ENCODE data around the gene SFXN5. TPM values are rescaled to one million over a fixed set of nuclear protein-coding genes. Genes with fewer than 3 reads are reported as not detected.
A peak's percentile ranks its signal among the peaks of the same experiment; 100 is the strongest.

The SFXN5 gene
- total RNA-seq, 1 experiment from 2014 or later, result 25.9 TPM

DNA sequence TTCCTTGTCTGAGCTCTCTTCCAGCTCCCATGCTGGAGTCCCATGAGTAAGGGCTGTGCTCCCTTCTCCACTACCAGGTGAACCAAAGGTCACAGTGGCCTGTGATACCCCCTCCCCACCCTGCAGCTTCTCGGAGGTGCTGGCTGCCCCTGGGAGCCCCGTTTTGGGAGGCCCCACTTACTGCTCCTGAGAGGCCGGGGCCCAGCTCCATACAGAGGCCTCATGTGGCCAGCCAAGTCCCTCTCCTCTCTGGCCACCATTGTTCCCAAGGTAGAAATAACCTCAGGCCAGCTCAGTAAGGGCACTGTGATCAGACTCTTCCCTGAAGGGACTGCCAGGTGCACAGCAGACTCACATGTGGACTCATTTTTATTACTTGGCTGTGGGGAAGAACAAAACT is 35.3 kb upstream of the SFXN5 start:
- H3K9me3 Mint-ChIP-seq, result no peaks in the 10 kb centered on the region
- DNase-seq (ENCODE audit: low spot score) (no peak), ATAC-seq (no peak)
- no peaks in the 10 kb centered on the region; the same call in 1 of the 2 replicates for H3K36me3 Mint-ChIP-seq
- H3K27me3 Mint-ChIP-seq (ENCODE audit: low read depth), result peaks cover 5% of the 10 kb centered on the region; the same call in 1 of the 2 replicates
- no peak for TF ChIP-seq RELA (CRISPR knock-in tag; IDR thresholded peaks at IDR 0.05; ENCODE audit: borderline replicate concordance)
- TF ChIP-seq ZNF317 (CRISPR knock-in tag; IDR thresholded peaks at IDR 0.05; ENCODE audit: borderline replicate concordance, low read depth), result no peak
- CTCF ChIA-PET, result interaction anchor here (0.7 to 2.5 kb wide), 5 partner anchors 21 to 214 kb away, joined by 3 to 11 read pairs (median 5); no protein-coding TSS in a partner anchor
- POLR2A ChIA-PET, result no interaction called here
- 0 out of 2 replicates have a peak overlapping the region, but pooled peaks have one; percentile 82 for H3K27ac Mint-ChIP-seq
- H3K4me1 Mint-ChIP-seq, result peaks cover 43% of the 10 kb centered on the region
- H3K4me3 Mint-ChIP-seq, result no peak overlapping the region

DNA sequence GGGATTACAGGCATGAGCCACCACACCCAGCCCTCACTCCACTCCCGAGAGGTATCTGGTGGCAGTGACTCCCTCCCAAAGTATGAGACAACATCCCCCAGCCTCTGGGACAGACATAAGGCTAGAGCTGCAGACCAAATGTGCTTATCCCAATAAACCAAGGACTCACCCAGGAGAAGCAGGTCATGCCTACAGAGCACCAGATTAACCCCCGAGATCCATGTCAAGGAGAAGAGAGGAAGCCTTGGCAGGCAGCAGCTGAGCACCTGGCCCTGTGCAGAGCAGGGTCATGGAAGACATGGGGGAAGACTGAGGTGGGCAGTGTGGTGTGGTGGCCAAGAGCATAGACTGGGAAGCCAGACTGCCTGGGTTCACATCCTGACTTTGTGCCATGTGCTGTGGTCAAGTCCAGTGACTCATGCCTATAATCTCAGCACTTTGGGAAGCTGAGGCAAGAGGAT is 34.0 kb upstream of the SFXN5 start:
- ChIA-PET POLR2A (no interaction called here), CTCF (no interaction called here)
- Mint-ChIP-seq H3K27ac (no peak overlapping the region), H3K4me1 (peaks cover 39% of the 10 kb centered on the region), H3K36me3 (no peaks in the 10 kb centered on the region; the same call in 1 of the 2 replicates), H3K27me3 (ENCODE audit: low read depth) (peaks cover 5% of the 10 kb centered on the region; the same call in 1 of the 2 replicates), H3K4me3 (no peak overlapping the region), H3K9me3 (no peaks in the 10 kb centered on the region)
- DNase-seq (ENCODE audit: low spot score) (no peak), ATAC-seq (no peak)
- TF ChIP-seq NFE2L1 (CRISPR knock-in tag; IDR thresholded peaks at IDR 0.05) (no peak), CREM (CRISPR knock-in tag; IDR thresholded peaks at IDR 0.05) (no peak), OVOL2 (CRISPR knock-in tag; IDR thresholded peaks at IDR 0.05; ENCODE audit: borderline replicate concordance) (no peak), GRHL2 (CRISPR knock-in tag; IDR thresholded peaks at IDR 0.05; ENCODE audit: insufficient replicate concordance, severe bottlenecking) (no peak), CBFB (CRISPR knock-in tag; IDR thresholded peaks at IDR 0.05; ENCODE audit: low read depth) (no peak), USF2 (CRISPR knock-in tag; IDR thresholded peaks at IDR 0.05) (no peak), RORB (CRISPR knock-in tag; IDR thresholded peaks at IDR 0.05) (no peak)

DNA sequence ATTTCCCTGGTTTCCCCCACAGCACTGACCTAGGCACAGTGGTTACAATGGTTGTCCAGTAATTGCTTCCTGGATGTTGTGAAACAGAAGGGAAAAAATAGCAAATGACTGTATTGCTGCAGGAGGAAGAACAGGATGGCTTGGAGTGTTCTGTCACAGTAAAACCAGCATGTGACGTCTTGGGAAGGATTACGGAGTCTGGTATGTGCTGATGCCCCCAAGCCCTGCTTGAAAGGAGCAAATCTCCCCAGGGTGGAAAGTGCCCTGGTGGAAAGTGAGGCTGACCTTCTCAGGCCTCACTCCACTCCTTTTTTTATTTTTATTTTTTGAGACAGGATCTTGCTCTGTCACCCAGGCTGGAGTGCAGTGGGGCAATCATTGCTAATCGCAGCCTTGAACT is 33.4 kb upstream of the SFXN5 start:
- H3K4me3 Mint-ChIP-seq, result no peak overlapping the region
- peak overlapping the region; percentile 49; the same call in 1 of the 2 replicates for H3K27ac Mint-ChIP-seq
- CTCF ChIA-PET, result no interaction called here
- TF ChIP-seq FOXP1 (CRISPR knock-in tag; IDR thresholded peaks at IDR 0.05; ENCODE audit: borderline replicate concordance) (no peak), NR2C2 (CRISPR knock-in tag; IDR thresholded peaks at IDR 0.05) (no peak), ZNF671 (CRISPR knock-in tag; IDR thresholded peaks at IDR 0.05) (no peak), GRHL2 (CRISPR knock-in tag; IDR thresholded peaks at IDR 0.05; ENCODE audit: insufficient replicate concordance, severe bottlenecking) (no peak), ETV6 (CRISPR knock-in tag; IDR thresholded peaks at IDR 0.05) (no peak), NFYB (CRISPR knock-in tag; conservative IDR thresholded peaks at IDR 0.05; ENCODE audit: low read depth) (no peak), ZNF317 (CRISPR knock-in tag; IDR thresholded peaks at IDR 0.05; ENCODE audit: borderline replicate concordance, low read depth) (no peak)
- TF ChIP-seq, protein P1, sequence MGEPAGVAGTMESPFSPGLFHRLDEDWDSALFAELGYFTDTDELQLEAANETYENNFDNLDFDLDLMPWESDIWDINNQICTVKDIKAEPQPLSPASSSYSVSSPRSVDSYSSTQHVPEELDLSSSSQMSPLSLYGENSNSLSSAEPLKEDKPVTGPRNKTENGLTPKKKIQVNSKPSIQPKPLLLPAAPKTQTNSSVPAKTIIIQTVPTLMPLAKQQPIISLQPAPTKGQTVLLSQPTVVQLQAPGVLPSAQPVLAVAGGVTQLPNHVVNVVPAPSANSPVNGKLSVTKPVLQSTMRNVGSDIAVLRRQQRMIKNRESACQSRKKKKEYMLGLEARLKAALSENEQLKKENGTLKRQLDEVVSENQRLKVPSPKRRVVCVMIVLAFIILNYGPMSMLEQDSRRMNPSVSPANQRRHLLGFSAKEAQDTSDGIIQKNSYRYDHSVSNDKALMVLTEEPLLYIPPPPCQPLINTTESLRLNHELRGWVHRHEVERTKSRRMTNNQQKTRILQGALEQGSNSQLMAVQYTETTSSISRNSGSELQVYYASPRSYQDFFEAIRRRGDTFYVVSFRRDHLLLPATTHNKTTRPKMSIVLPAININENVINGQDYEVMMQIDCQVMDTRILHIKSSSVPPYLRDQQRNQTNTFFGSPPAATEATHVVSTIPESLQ (CRISPR knock-in tag; IDR thresholded peaks at IDR 0.05), result no peak
- TF ChIP-seq, protein P2, sequence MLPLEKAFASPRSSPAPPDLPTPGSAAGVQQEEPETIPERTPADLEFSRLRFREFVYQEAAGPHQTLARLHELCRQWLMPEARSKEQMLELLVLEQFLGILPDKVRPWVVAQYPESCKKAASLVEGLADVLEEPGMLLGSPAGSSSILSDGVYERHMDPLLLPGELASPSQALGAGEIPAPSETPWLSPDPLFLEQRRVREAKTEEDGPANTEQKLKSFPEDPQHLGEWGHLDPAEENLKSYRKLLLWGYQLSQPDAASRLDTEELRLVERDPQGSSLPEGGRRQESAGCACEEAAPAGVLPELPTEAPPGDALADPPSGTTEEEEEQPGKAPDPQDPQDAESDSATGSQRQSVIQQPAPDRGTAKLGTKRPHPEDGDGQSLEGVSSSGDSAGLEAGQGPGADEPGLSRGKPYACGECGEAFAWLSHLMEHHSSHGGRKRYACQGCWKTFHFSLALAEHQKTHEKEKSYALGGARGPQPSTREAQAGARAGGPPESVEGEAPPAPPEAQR (CRISPR knock-in tag; IDR thresholded peaks at IDR 0.05), result no peak
- H3K4me1 Mint-ChIP-seq, result peaks cover 33% of the 10 kb centered on the region
- peaks cover 4% of the 10 kb centered on the region; the same call in 1 of the 2 replicates for H3K27me3 Mint-ChIP-seq (ENCODE audit: low read depth)
- POLR2A ChIA-PET, result no interaction called here
- ATAC-seq (no peak), DNase-seq (ENCODE audit: low spot score) (no peak)
- no peaks in the 10 kb centered on the region; the same call in 1 of the 2 replicates for H3K36me3 Mint-ChIP-seq
- no peaks in the 10 kb centered on the region for H3K9me3 Mint-ChIP-seq
